Body of pancreas (tissue), 4 donors: ENCODE measurements around the gene RTKN2.

Source experiments
- POLR2A ChIP-seq, 3 donors: fragments of 450-650 bp; IDR thresholded peaks; one replicate each; pipeline ENCODE4 v1.6.1; 2016; ENCODE audit warnings: antibody characterized with exemption in 3 of 3, mild to moderate bottlenecking in 2 of 3
- TF ChIP-seq, protein P1 (sequence below), 7 experiments: fragments of 450-650 bp in 4 of 7; fragments of 200-600 bp in 3 of 7; sonication (generic) in 3 of 7; IDR thresholded peaks; one replicate each; pipeline ENCODE4 v1.5.1; 2016 to 2019; ENCODE audit warnings: antibody characterized with exemption in 7 of 7

DNA sequence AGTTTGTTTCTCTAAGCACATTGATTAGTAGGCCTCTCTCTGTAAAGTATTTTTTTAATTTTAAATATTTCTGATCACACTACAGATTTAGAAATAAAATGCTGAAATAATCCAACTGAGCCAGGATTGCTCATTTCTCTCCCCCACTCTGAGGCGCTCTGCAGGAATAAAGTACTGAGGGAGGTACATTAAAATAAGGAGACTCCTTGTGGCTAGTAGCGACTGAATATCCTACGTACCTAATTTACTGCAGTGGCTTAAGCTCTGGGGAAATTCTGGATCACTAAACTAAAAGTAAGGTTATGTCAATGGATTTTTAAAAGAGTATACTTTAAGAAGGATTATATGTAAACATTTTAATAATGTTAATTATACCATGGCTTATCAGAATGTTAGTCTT is 75.2 kb downstream of the RTKN2 start:
- TF ChIP-seq, protein P1, sequence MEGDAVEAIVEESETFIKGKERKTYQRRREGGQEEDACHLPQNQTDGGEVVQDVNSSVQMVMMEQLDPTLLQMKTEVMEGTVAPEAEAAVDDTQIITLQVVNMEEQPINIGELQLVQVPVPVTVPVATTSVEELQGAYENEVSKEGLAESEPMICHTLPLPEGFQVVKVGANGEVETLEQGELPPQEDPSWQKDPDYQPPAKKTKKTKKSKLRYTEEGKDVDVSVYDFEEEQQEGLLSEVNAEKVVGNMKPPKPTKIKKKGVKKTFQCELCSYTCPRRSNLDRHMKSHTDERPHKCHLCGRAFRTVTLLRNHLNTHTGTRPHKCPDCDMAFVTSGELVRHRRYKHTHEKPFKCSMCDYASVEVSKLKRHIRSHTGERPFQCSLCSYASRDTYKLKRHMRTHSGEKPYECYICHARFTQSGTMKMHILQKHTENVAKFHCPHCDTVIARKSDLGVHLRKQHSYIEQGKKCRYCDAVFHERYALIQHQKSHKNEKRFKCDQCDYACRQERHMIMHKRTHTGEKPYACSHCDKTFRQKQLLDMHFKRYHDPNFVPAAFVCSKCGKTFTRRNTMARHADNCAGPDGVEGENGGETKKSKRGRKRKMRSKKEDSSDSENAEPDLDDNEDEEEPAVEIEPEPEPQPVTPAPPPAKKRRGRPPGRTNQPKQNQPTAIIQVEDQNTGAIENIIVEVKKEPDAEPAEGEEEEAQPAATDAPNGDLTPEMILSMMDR (IDR thresholded peaks at IDR 0.05), result no peak
- TF ChIP-seq POLR2A (IDR thresholded peaks at IDR 0.05), result no peak
